OCI-LY7 (cell line): ENCODE results near the gene CD74.

Source experiments
- CTCF ChIP-seq: fragments of 200-600 bp; sonication (generic); conservative IDR thresholded peaks from 2 replicates; pipeline ENCODE4 v1.5.1; 2014; ENCODE audit warnings: mild to moderate bottlenecking, antibody characterized with exemption, low read length, moderate library complexity, mixed read lengths
- EZH2phosphoT487 ChIP-seq: fragments of 200-600 bp; sonication (generic); IDR thresholded peaks from 2 replicates; pipeline ENCODE4 v1.6.1; 2018; ENCODE audit warnings: low read depth, borderline replicate concordance, mild to moderate bottlenecking, mixed run types, antibody characterized with exemption, low read length, moderate library complexity, mixed read lengths

DNA sequence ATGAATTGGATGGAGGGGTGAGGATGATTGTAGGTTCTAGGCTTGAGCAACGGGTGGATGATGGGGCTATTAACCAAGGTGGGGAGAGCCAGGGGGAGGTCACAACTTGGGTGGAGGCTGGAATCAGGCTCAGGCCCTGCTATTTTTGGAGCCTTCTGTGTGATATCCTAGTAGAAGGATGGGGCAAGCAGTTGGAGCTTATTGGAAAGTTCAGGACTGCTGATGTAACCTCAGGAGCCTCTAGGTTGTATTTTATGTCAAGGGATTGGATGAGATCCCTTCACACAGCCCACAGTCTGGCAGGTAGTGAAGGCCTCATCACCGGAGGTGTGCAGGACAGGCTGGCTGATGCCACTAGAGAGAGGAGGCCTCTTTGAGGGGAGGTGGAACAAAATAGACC lies 48.1 kb upstream of the CD74 start:
- no peak for TF ChIP-seq CTCF
- no peak for TF ChIP-seq EZH2phosphoT487
